HEK293T (cell line): ENCODE measurements around the gene OOSP1.

Experiments
- ARNT ChIP-seq: fragments of 450-650 bp; IDR thresholded peaks from 2 replicates; pipeline ENCODE4 v1.6.1; 2017; ENCODE audit warnings: mild to moderate bottlenecking
- BHLHE40 ChIP-seq: fragments of 450-650 bp; IDR thresholded peaks from 2 replicates; pipeline ENCODE4 v1.6.1; 2016; ENCODE audit warnings: mild to moderate bottlenecking, moderate library complexity, borderline replicate concordance
- CTBP1 ChIP-seq: fragments of 450-650 bp; IDR thresholded peaks from 2 replicates; pipeline ENCODE4 v1.6.1; 2016; ENCODE audit warnings: borderline replicate concordance
- ELF4 ChIP-seq: fragments of 450-650 bp; IDR thresholded peaks from 2 replicates; pipeline ENCODE4 v1.6.1; 2017; ENCODE audit warnings: antibody characterized with exemption
- FOXA1 ChIP-seq: fragments of 450-650 bp; IDR thresholded peaks from 2 replicates; pipeline ENCODE4 v1.6.1; 2016; ENCODE audit warnings: mild to moderate bottlenecking
- FOXK2 ChIP-seq: fragments of 450-650 bp; IDR thresholded peaks from 2 replicates; pipeline ENCODE4 v1.6.1; 2016; ENCODE audit warnings: mild to moderate bottlenecking
- FOXM1 ChIP-seq: fragments of 450-650 bp; IDR thresholded peaks from 2 replicates; pipeline ENCODE4 v1.6.1; 2017; ENCODE audit warnings: mild to moderate bottlenecking, borderline replicate concordance
- HDGF ChIP-seq: fragments of 450-650 bp; IDR thresholded peaks from 2 replicates; pipeline ENCODE4 v1.6.1; 2017; ENCODE audit warnings: antibody characterized with exemption, borderline replicate concordance
- LEF1 ChIP-seq: fragments of 450-650 bp; IDR thresholded peaks from 2 replicates; pipeline ENCODE4 v1.6.1; 2017; ENCODE audit warnings: mild to moderate bottlenecking, borderline replicate concordance
- NFRKB ChIP-seq: fragments of 450-650 bp; IDR thresholded peaks from 2 replicates; pipeline ENCODE4 v1.6.1; 2016; ENCODE audit warnings: mild to moderate bottlenecking, moderate library complexity
- SP1 ChIP-seq: fragments of 450-650 bp; IDR thresholded peaks from 2 replicates; pipeline ENCODE4 v1.6.1; 2017
- SUZ12 ChIP-seq: fragments of 450-650 bp; IDR thresholded peaks from 2 replicates; pipeline ENCODE4 v1.6.1; 2016; ENCODE audit warnings: mild to moderate bottlenecking
- ZNF384 ChIP-seq: fragments of 450-650 bp; IDR thresholded peaks from 2 replicates; pipeline ENCODE4 v1.6.1; 2016
- TF ChIP-seq, protein P1 (sequence below): fragments of 450-650 bp; IDR thresholded peaks from 2 replicates; pipeline ENCODE4 v1.6.1; 2016

- TF ChIP-seq FOXA1 (no peak), HDGF (no peak), NFRKB (no peak), FOXM1 (no peak), LEF1 (no peak), ARNT (no peak), FOXK2 (no peak), CTBP1 (no peak), SUZ12 (no peak), SP1 (no peak), ELF4 (no peak), BHLHE40 (no peak), ZNF384 (no peak)
- TF ChIP-seq, protein P1, sequence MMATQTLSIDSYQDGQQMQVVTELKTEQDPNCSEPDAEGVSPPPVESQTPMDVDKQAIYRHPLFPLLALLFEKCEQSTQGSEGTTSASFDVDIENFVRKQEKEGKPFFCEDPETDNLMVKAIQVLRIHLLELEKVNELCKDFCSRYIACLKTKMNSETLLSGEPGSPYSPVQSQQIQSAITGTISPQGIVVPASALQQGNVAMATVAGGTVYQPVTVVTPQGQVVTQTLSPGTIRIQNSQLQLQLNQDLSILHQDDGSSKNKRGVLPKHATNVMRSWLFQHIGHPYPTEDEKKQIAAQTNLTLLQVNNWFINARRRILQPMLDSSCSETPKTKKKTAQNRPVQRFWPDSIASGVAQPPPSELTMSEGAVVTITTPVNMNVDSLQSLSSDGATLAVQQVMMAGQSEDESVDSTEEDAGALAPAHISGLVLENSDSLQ = no peak
These were observed 27.2 kb downstream of the OOSP1 start for GRCh38 chr11:59965424-59965823.
